Pancreas (tissue), 10 donors: Measurements from ENCODE around the gene MRPS9. TPM values are rescaled to one million over a fixed set of nuclear protein-coding genes. Genes with fewer than 3 reads are reported as not detected.

ENCODE experiments used
- ATAC-seq, 4 donors: fragments of 200-7000 bp; cut with Tn5 transposase; one replicate each; pipeline versions ENCODE4 v1.8.0 to v1.9.1; 2020; ENCODE audit warnings: mild to moderate bottlenecking in 4 of 4, moderate library complexity in 4 of 4
- DNase-seq, 6 donors: peaks; one replicate each; pipeline ENCODE4 v3.0.0-alpha.2; 2020
- FAIRE-seq: peaks from 2 replicates; lab custom pipeline; 2012; peaks lifted over from hg19 to GRCh38; lab: Jason Lieb, UNC
- H3K27ac ChIP-seq, 4 donors: fragments of 200-600 bp; sonication (generic); 1 replicate in 3 of 4; 2 replicates in 1 of 4; pipeline versions ENCODE4 v1.5.0 to v1.8.0; 2020
- H3K27me3 ChIP-seq, 4 donors: fragments of 200-600 bp; one replicate each; pipeline ENCODE4 v1.8.0; 2021
- H3K36me3 ChIP-seq, 3 donors: fragments of 200-600 bp; sonication (generic) in 1 of 3; one replicate each; pipeline versions ENCODE4 v1.5.0 to v1.8.0; 2020 to 2021
- H3K4me1 ChIP-seq, 3 donors: fragments of 200-600 bp; one replicate each; pipeline ENCODE4 v1.8.0; 2021
- H3K4me3 ChIP-seq, 4 donors: fragments of 200-600 bp; sonication (generic) in 2 of 4; one replicate each; pipeline versions ENCODE4 v1.5.0 to v1.8.0; 2020 to 2021
- H3K9me3 ChIP-seq, 4 donors: fragments of 200-600 bp; one replicate each; pipeline ENCODE4 v1.8.0; 2021
- CTCF ChIP-seq, 4 donors: fragments of 200-600 bp; sonication (generic) in 3 of 4; IDR thresholded peaks; one replicate each; pipeline versions ENCODE4 v1.5.0 to v1.8.0; 2021; ENCODE audit warnings: antibody characterized with exemption in 4 of 4
- WGBS, 2 donors: extraction: QIAGEN DNeasy Blood & Tissue Kit; methylation state at CpG; one replicate each; pipeline ENCODE4 v1.1.7; 2013; 5-methylcytosine and 5-hydroxymethylcytosine counted together
- intact Hi-C, 3 donors: fragments of 100-400 bp; cut with DNase I; formaldehyde crosslinking; loops; one replicate each; pipeline versions ENCODE4 v1.11.1 to v1.14.2; 2022
- polyA plus RNA-seq, 2 donors: library from polyadenylated mRNA; stranded (reverse); fragments of 200-250 nt; gene quantifications; one replicate each; pipeline ENCODE4 v1.2.3, GENCODE V29; 2013
- total RNA-seq, 6 donors: library from RNA; stranded (reverse); fragmentation: NEBNext Ultra II Directional in 4 of 6; extraction: Animal tissue kit (Norgen Biotek cat#: 25700) in 4 of 6; gene quantifications; one replicate each; pipeline versions ENCODE4 v1.2.1 to v1.2.4, GENCODE V29; 2021 to 2023
- donor health status: healthy with polysubstance abuse.
- donor health status: DM: no; HTN: no; CAD: no; lungs with moderate emphysema.
- donor health status: DM: no; HTN: no; CAD: no.
- donor health status: control.
- donor health status: control.
- donor health status: Bipolar disorder and iron deficiency.
- donor health status: DM: yes; HTN: yes; CAD: no.
- donor health status: DM: no; HTN: no; CAD: no.
- donor health status: DM: no; HTN: no; CAD: no.
- donor health status: DM: yes; HTN: yes; CAD: no.

The MRPS9 gene
- total and polyA plus RNA-seq, 8 donors = 8.8 to 23.6 (median 11.2) TPM

GRCh38 chr2:105141099-105141614 lies 103.3 kb downstream of the MRPS9 start:
- Histone ChIP-seq H3K9me3 (no peaks in the 10 kb centered on the region), H3K36me3 (no peaks in the 10 kb centered on the region), H3K27me3 (peaks cover 0 to 14% (median 4%) of the 10 kb centered on the region in 4 donors), H3K27ac (no peak overlapping the region), H3K4me3 (no peak overlapping the region), H3K4me1 (no peaks in the 10 kb centered on the region)
- 69 to 81% methylated on average over 4 of the region's 4 CpGs for WGBS, 2 donors
- FAIRE-seq (no peak), ATAC-seq (no peak), DNase-seq (no peak)
- TF ChIP-seq CTCF (IDR thresholded peaks at IDR 0.05) = no peak
- intact Hi-C loops = no loop called here

GRCh38 chr2:105142239-105142638 lies 104.4 kb downstream of the MRPS9 start:
- no peaks in the 10 kb centered on the region for H3K4me1 ChIP-seq
- H3K9me3 ChIP-seq = no peaks in the 10 kb centered on the region
- no peak overlapping the region for H3K27ac ChIP-seq
- FAIRE-seq = no peak
- no peak for ATAC-seq
- intact Hi-C loops = no loop called here
- TF ChIP-seq CTCF (IDR thresholded peaks at IDR 0.05) = no peak
- H3K27me3 ChIP-seq = peaks cover 0 to 14% (median 4%) of the 10 kb centered on the region in 4 donors
- no peak for DNase-seq
- no peaks in the 10 kb centered on the region for H3K36me3 ChIP-seq
- WGBS, 2 donors = 53 to 61% methylated on average over 5 of the region's 5 CpGs
- H3K4me3 ChIP-seq = no peak overlapping the region

- H3K4me3 ChIP-seq = no peak overlapping the region
- H3K4me1 ChIP-seq = no peaks in the 10 kb centered on the region
- peaks cover 0 to 14% (median 4%) of the 10 kb centered on the region in 4 donors for H3K27me3 ChIP-seq
- no peaks in the 10 kb centered on the region for H3K36me3 ChIP-seq
- WGBS, 2 donors = 42 to 44% methylated on average over 6 of the region's 6 CpGs
- intact Hi-C loops = no loop called here
- FAIRE-seq (no peak), ATAC-seq (no peak), DNase-seq (no peak)
- H3K27ac ChIP-seq = no peak overlapping the region
- no peaks in the 10 kb centered on the region for H3K9me3 ChIP-seq
- TF ChIP-seq CTCF (IDR thresholded peaks at IDR 0.05) = no peak
These were observed 105.2 kb downstream of the MRPS9 start for GRCh38 chr2:105143094-105143466.

- no peaks in the 10 kb centered on the region for H3K4me1 ChIP-seq
- H3K36me3 ChIP-seq = no peaks in the 10 kb centered on the region
- no peaks in the 10 kb centered on the region for H3K9me3 ChIP-seq
- 3 to 5% methylated on average over 21 to 53 of the region's 53 CpGs for WGBS, 2 donors
- peaks cover 0 to 14% (median 4%) of the 10 kb centered on the region in 4 donors for H3K27me3 ChIP-seq
- peak overlapping the region in 2 of 4 donors; percentile 11 to 39 for H3K4me3 ChIP-seq
- no peak for TF ChIP-seq CTCF (IDR thresholded peaks at IDR 0.05)
- FAIRE-seq (no peak), ATAC-seq (peak in 3 of 4 donors; percentile 30 to 45 (median 44)), DNase-seq (peak in 1 of 6 donors; percentile 40)
- no peak overlapping the region for H3K27ac ChIP-seq
- intact Hi-C loops = no loop called here
These were observed 105.7 kb downstream of the MRPS9 start for GRCh38 chr2:105143467-105144151.
